Caco-2 (cell line): ENCODE results near the gene ATG7. TPM values are rescaled to one million over a fixed set of nuclear protein-coding genes. Genes with fewer than 3 reads are reported as not detected.

Experiments used
- BruUV-seq: library from RNA; stranded (reverse); fragments of 400-500 nt; replicated peaks from 2 replicates; lab custom pipeline; 2021; lab: Mats Ljungman, UMichigan
- CTCF ChIA-PET: fragments of 300-600 bp; sonication (Branson Sonifier 250); formaldehyde crosslinking; loops from one replicate; lab custom pipeline; 2022; ENCODE audit warnings: antibody characterized with exemption; lab: Charles Lee
- POLR2A ChIA-PET: fragments of 300-600 bp; sonication (Branson Sonifier 250); formaldehyde crosslinking; loops from one replicate; lab custom pipeline; 2022; ENCODE audit warnings: antibody characterized with exemption; lab: Charles Lee
- DNase-seq, 2 experiments: peaks; one replicate each; pipeline versions ENCODE4 v3.0.0 to v3.0.0-alpha.2; 2020 to 2022
- H3K27me3 ChIP-seq: replicated peaks from 2 replicates; pipeline ENCODE4 v1.6.0; 2011; ENCODE audit warnings: low read length; ENCODE audit not compliant: control insufficient read depth, insufficient read depth
- H3K36me3 ChIP-seq: 2 replicates; pipeline ENCODE4 v1.5.1; 2011; ENCODE audit warnings: low read length; ENCODE audit not compliant: control insufficient read depth, insufficient read depth
- H3K4me1 ChIP-seq: fragments of 250-450 bp; sonication (Bioruptor Pico); 2 replicates; pipeline ENCODE4 v1.5.1; 2020; ENCODE audit warnings: mild to moderate bottlenecking
- H3K4me3 ChIP-seq: 2 replicates; pipeline ENCODE4 v1.5.1; 2011; ENCODE audit warnings: low read depth, mild to moderate bottlenecking, control low read depth, low read length
- H3K9me3 ChIP-seq: fragments of 250-450 bp; sonication (Bioruptor Pico); 2 replicates; pipeline ENCODE4 v1.5.1; 2020; ENCODE audit warnings: mild to moderate bottlenecking, moderate library complexity
- H3K27ac Mint-ChIP-seq: one replicate; pipeline ENCODE4 v1.8.0; 2022; ENCODE audit warnings: mixed read lengths; ENCODE audit not compliant: unreplicated experiment
- H3K27me3 Mint-ChIP-seq: one replicate; pipeline ENCODE4 v1.8.0; 2022; ENCODE audit warnings: mixed read lengths; ENCODE audit not compliant: insufficient read depth, unreplicated experiment
- H3K36me3 Mint-ChIP-seq: one replicate; pipeline ENCODE4 v1.8.0; 2022; ENCODE audit warnings: mild to moderate bottlenecking, mixed read lengths; ENCODE audit not compliant: insufficient read depth, unreplicated experiment
- H3K4me1 Mint-ChIP-seq: one replicate; pipeline ENCODE4 v1.8.0; 2022; ENCODE audit warnings: low read depth, mixed read lengths; ENCODE audit not compliant: unreplicated experiment
- H3K4me3 Mint-ChIP-seq: one replicate; pipeline ENCODE4 v1.8.0; 2022; ENCODE audit warnings: mild to moderate bottlenecking, moderate library complexity, mixed read lengths; ENCODE audit not compliant: unreplicated experiment
- H3K9me3 Mint-ChIP-seq: one replicate; pipeline ENCODE4 v1.8.0; 2022; ENCODE audit warnings: mixed read lengths; ENCODE audit not compliant: unreplicated experiment
- CTCF ChIP-seq, 2 experiments: fragments of 200-600 bp in 1 of 2; IDR thresholded peaks; 1 replicate in 1 of 2; 2 replicates in 1 of 2; pipeline versions ENCODE4 v1.5.1 to v1.8.0; 2011 to 2022; ENCODE audit warnings: antibody characterized with exemption in 1 of 2, control low read depth in 1 of 2, inconsistent platforms in 1 of 2, low read depth in 1 of 2, low read length in 1 of 2, mild to moderate bottlenecking in 1 of 2, moderate library complexity in 1 of 2; ENCODE audit not compliant: insufficient read depth in 1 of 2, severe bottlenecking in 1 of 2, unreplicated experiment in 1 of 2
- intact Hi-C: fragments of 100-400 bp; cut with micrococcal nuclease; formaldehyde crosslinking; loops from one replicate; pipeline ENCODE4 v1.10.0; 2022; ENCODE audit not compliant: unreplicated experiment
- total RNA-seq: library from RNA; stranded (reverse); gene quantifications from 2 replicates; pipeline ENCODE4 v1.2.3, GENCODE V29; 2022

Gene ATG7
- total RNA-seq, 1 experiment from 2014 or later, result 24.4 TPM

- Histone ChIP-seq H3K27me3 (no peaks in the 10 kb centered on the region), H3K36me3 (no peaks in the 10 kb centered on the region), H3K4me3 (no peak overlapping the region), H3K4me1 (no peaks in the 10 kb centered on the region), H3K9me3 (no peaks in the 10 kb centered on the region)
- BruUV-seq, result no TSS peak
- no peak for DNase-seq
- Mint-ChIP-seq H3K9me3 (no peaks in the 10 kb centered on the region), H3K27ac (no peak overlapping the region), H3K27me3 (no peaks in the 10 kb centered on the region), H3K36me3 (no peaks in the 10 kb centered on the region), H3K4me1 (no peaks in the 10 kb centered on the region), H3K4me3 (no peak overlapping the region)
- no peak for TF ChIP-seq CTCF (IDR thresholded peaks at IDR 0.05; ENCODE audit: insufficient read depth in 1 of 2, low read depth in 1 of 2, low read length in 1 of 2, severe bottlenecking in 1 of 2, unreplicated experiment in 1 of 2)
- ChIA-PET POLR2A (no interaction called here), CTCF (no interaction called here)
- intact Hi-C loops, result no loop called here
Observed at GRCh38 chr3:11370966-11371365, 98.8 kb downstream of the ATG7 start.

- H3K4me3 ChIP-seq, result no peak overlapping the region
- no peaks in the 10 kb centered on the region for H3K36me3 ChIP-seq
- Mint-ChIP-seq H3K4me3 (no peak overlapping the region), H3K4me1 (no peaks in the 10 kb centered on the region), H3K27ac (no peak overlapping the region), H3K9me3 (no peaks in the 10 kb centered on the region), H3K36me3 (no peaks in the 10 kb centered on the region), H3K27me3 (no peaks in the 10 kb centered on the region)
- no peaks in the 10 kb centered on the region for H3K27me3 ChIP-seq
- ChIA-PET POLR2A (no interaction called here), CTCF (no interaction called here)
- DNase-seq, result no peak
- no peaks in the 10 kb centered on the region for H3K4me1 ChIP-seq
- H3K9me3 ChIP-seq, result no peaks in the 10 kb centered on the region
- BruUV-seq, result no TSS peak
- intact Hi-C loops, result no loop called here
- TF ChIP-seq CTCF (IDR thresholded peaks at IDR 0.05; ENCODE audit: insufficient read depth in 1 of 2, low read depth in 1 of 2, low read length in 1 of 2, severe bottlenecking in 1 of 2, unreplicated experiment in 1 of 2), result no peak
Observed at GRCh38 chr3:11371747-11372146, 99.5 kb downstream of the ATG7 start.

GRCh38 chr3:11373235-11373634 lies 101.0 kb downstream of the ATG7 start:
- TF ChIP-seq CTCF (IDR thresholded peaks at IDR 0.05; ENCODE audit: insufficient read depth in 1 of 2, low read depth in 1 of 2, low read length in 1 of 2, severe bottlenecking in 1 of 2, unreplicated experiment in 1 of 2), result no peak
- Mint-ChIP-seq H3K36me3 (no peaks in the 10 kb centered on the region), H3K4me3 (no peak overlapping the region), H3K27me3 (no peaks in the 10 kb centered on the region), H3K9me3 (no peaks in the 10 kb centered on the region), H3K27ac (no peak overlapping the region), H3K4me1 (no peaks in the 10 kb centered on the region)
- H3K4me1 ChIP-seq, result no peaks in the 10 kb centered on the region
- POLR2A ChIA-PET, result no interaction called here
- DNase-seq, result no peak
- CTCF ChIA-PET, result no interaction called here
- no peaks in the 10 kb centered on the region for H3K27me3 ChIP-seq
- intact Hi-C loops, result no loop called here
- no peaks in the 10 kb centered on the region for H3K36me3 ChIP-seq
- no peak overlapping the region for H3K4me3 ChIP-seq
- no peaks in the 10 kb centered on the region for H3K9me3 ChIP-seq
- no TSS peak for BruUV-seq
